HG02938 (cell line): ENCODE results near the gene ZNF474.

Source experiments
- ATAC-seq: cut with Tn5 transposase; IDR thresholded peaks from one replicate; pipeline ENCODE4 v1.9.1; 2021; ENCODE audit warnings: mild to moderate bottlenecking, moderate library complexity; ENCODE audit not compliant: unreplicated experiment

ZNF474 gene

GRCh38 chr5:122118356-122118948, 10.9 kb upstream of the ZNF474 start:
- ATAC-seq, result no peak

GRCh38 chr5:122119205-122119604, 10.1 kb upstream of the ZNF474 start:
- no peak for ATAC-seq

- no peak for ATAC-seq
These were observed 8.9 kb upstream of the ZNF474 start for GRCh38 chr5:122120493-122120892.

DNA sequence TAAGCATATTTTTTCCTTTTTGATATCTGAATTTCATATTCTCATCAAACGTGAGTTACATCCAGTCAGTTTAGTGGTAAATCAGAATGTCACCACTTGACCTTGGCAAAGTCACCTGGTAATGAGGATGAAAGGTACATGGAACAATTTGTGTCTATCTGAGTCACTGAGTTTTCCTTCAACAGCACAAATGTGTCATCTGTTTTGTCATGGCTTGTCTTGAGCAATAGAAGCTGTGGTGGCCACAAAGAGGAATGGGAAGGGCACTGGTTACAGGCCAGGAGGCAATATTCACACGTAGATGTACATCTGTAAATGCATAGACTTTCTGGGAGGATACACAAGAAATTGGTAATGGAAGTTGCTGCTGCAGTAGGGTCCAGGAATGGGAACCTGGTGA, 8.4 kb upstream of the ZNF474 start:
- ATAC-seq, result no peak

DNA sequence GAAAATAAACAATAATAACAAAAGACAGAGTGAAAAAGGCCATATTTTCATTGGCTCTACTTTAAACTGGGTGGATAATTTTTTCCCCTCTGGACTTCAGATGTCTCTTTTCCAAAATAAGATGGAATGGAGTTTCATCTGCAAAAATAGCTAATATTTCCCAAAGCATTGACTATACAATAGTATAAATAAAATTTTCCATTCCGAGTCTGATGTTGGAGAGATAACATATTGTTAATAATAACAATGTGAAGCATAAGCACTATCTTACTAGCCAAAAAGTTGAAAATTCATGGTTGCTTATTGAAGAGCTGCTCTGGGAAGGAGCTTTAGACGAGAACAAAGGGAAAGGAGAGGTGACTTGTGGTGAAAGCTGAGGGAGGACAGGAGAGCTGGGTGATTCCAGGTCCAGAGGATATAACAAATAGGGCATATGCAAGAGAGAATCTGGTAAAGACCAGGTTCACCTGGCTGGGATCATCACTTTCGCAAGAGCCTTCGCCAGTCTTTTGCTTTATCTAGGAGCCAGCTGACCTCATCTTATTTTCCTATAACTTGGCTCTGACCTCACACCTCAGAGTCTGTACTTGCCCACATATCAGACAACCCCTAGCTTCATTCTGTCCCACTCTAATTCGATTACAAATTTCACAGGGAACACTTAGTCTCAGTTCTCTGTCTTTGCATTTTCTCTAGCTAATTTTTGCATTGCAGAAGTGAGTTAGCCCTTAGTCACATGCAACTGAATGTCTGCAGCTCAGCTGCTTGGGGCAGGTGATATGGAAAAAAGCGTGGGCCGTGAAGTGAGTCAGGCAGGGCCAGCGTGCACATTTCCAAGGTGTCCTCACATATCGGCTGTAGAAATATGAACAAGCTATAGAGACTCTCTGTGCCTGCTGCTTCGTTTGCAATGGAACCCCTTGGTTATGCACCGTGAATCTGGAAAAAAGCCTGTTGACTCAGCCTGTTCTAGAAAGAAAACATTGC, 7.6 kb upstream of the ZNF474 start:
- no peak for ATAC-seq

DNA sequence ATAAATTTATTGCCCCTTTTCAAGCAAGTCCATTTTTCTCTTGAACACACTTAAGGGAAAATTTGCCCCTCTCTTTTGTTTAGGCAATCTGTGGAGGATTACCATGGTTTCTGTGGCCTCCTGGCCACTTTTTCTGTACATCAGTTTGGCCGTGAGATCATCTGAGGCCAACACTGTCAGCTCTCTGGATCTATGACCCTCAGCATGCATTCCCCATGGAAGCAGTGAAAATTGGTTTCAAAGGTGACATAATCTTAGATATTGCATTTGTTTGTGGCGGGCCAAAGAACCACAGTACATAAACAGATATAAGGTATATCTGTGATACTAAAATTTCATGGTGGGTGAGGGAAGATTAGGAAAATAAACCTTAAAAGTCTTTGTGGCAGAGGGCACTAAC, 4.6 kb upstream of the ZNF474 start:
- no peak for ATAC-seq

- no peak for ATAC-seq
These were observed 3.1 kb upstream of the ZNF474 start for GRCh38 chr5:122126177-122126755.

DNA sequence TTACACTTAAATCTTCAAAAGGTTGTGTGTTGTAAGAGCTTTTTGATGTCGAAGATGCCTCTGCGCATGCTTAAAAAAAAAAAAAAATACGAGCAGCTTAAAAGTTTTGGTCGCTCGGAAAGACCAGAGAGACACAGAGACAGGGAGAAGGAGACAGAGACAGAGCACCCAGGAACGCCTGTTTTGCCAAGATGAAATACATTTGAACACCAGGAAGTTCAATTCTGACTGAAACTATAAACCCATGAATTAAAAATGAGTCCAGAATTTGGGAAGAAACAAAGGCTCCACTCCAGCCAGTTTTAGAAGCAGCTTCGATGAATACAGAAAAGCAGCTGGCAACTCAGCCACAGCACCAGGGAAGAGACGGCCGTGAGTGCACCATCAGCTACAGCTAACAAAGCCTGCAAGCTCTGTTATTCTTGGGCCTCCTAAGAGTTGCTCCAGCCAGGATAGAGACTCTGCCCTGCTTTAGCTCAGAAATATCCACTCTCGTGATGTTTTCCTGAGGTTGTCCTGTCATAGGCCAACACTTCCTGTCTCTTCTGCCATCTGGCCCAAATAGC, 2.5 kb upstream of the ZNF474 start:
- no peak for ATAC-seq

DNA sequence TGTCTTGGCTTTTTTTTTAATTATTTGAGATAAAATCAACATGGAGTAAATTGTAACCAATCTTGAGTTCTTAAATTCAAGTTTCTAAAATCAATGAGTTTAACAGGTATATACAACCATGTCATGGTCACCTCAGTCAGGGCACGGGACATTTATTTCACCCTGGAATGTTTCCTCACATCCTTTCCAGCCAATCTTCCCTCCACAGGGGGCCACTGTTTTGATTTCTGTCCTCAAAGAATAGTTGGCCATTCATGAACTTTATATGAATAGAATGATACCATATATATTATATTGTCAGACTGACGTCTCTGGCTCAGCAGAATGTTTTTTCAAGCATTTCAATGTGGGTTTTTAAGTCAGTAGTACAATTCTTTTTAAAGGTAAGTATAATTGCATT, 806 bp downstream of the ZNF474 start:
- ATAC-seq, result no peak

DNA sequence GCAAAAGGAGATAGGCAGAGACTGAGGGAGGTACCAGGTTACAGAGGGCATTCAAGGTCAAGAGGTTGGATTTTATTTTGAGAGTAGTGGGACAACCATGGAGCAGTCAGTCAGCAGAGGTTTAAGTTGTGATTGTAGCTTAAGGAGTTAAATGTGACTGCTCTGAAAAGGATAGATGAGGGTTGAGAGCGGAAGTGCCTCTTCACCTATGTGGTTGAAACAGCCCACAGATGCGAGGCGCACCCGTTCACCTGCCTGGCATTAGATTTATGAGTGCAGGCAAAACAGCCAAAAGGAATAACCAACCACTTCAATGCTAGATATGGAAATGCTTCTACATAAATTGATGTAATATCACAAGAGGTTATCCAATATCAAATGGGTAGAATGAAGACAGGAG, 8.4 kb downstream of the ZNF474 start:
- no peak for ATAC-seq

DNA sequence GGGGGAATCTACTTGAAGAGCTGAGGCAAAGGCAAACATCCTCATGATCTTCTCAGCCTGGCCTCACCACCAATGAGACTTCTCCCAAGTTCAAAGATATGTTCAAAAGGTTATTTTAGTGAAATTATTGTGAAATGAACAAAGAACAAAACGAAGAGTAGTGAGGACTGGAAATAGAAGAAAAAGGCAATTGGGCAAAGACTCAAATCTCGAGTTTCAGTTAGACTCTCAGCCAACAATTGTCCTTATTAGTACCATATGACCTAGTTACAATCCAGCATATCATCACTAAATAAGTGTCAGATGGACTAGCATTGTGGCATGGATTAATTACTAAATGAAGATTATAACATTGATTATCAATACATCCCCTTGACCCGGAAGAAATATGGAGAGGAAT, 9.0 kb downstream of the ZNF474 start:
- ATAC-seq, result no peak

DNA sequence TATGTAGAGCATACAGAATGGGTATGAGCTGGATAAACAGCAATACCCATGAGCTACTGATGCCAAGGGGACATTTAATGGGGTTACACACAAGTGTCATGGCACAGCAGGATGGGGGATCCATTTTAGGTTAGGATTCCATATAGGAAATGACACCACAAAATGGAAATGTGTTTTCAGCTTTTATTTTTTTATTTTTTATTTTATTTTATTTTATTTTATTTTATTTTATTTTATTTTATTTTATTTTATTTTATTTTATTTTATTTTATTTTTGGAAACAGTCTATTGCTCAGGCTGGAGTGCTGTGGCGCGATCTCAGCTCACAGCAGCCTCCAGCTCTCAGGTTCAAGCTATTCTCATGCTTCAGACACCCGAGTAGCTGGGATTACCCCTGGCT, 11.6 kb downstream of the ZNF474 start:
- no peak for ATAC-seq

- no peak for ATAC-seq
These were observed 12.4 kb downstream of the ZNF474 start for GRCh38 chr5:122141751-122142150.

DNA sequence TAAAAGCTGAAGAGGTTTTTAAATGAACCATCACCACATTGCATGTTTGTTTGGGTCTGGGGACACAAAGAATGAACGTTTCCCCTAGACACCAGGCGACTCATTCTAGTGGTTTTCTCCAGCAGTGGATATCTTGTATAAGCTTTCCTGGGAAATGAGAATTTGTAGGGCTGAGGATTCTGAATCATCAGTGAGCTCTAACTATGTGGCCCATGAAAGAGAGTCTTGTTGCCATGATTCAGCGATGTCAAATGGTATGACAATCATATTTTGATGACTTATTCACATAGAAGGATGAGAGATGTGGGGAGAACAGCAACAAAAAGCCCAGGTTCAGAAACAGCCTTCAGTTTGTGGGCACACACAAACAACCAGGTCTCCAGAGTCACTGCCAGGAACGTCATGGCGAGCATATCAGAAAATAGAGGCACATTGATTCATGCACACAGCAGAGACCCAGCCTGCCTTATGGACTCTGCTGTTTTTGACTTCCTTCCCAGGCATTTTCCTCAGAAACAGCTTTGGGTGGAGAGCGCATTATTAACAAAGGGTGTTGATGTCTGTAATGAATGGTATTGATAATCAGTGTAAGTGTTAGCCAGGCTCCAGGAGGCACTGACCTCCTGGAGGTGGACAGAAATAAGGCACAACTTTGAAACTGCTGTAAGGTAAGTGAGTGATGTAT, 13.3 kb downstream of the ZNF474 start:
- ATAC-seq, result no peak

- ATAC-seq, result no peak
These were observed 14.9 kb downstream of the ZNF474 start for GRCh38 chr5:122144236-122144635.

DNA sequence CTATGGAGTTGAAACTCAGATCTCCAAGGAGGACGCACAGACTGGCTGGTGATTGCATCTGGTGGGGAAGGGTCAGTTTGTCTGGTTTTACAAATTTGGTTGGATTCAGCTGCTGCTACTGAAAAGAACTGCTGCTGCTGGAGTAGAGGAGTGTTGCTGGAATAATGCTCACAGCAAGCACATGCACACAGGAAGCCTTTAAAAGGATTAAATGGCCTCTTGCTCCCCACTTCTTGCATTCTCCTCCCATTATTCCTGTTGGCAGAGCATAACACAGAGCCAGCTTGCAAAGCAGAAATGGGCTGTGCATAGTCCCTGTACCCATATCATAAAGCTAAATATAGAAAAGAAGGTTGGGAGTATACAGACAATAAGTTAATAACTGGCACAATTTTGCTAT, 16.6 kb downstream of the ZNF474 start:
- ATAC-seq, result no peak

DNA sequence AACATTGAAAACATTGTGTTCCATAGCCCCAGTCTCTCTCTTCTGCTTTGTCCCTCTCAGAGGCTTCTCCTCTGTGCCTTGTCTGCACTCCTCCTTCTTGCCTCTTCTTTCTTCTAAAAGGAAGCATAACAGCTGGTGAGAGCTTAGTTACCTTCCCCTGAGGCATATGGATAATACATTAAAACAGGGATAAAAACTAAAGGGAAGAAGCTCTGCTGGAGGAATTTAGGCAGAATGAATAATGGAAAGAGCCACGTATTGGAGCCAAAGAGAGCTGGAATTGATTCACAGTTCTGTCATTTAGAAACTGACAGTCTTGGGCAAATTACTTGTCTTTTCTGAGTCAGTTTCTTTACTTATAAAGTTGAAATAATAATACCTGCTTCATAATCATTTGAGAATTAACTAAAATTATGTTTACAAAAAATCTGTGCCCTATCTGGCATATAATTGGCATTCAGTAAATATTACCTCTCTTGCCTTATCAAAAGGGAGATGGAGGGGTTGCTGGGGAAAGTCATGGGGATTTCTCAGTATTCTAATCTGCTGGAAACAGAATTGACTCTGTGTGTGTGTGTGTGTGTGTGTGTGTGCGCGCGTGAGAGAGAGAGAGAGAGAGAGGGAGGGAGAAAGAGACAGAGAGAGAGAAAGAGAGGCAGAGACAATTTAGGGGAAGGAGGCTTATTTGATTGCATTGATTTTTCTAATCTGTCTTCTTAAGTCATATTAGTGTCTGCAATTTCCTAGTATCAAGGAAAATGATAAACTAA, 20.2 kb downstream of the ZNF474 start:
- ATAC-seq, result no peak

DNA sequence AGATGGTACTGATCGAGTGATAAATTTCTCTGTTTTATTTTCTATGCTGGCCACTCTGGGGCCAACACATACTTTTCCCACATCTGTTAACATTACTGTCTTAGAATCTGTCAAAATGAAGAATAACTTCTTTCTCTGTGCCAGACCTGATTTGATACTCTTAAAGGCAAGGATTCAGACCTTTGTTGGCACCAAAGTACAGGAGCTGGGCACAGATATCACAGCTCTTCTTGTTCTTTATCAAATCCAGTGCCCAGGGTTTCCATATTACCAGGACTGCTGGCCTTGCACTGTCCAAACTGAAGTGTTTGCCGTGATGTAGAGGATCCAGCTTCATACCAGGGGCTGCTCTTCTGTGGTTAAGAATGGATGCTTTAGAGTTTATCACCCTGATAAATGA, 20.9 kb downstream of the ZNF474 start:
- no peak for ATAC-seq

DNA sequence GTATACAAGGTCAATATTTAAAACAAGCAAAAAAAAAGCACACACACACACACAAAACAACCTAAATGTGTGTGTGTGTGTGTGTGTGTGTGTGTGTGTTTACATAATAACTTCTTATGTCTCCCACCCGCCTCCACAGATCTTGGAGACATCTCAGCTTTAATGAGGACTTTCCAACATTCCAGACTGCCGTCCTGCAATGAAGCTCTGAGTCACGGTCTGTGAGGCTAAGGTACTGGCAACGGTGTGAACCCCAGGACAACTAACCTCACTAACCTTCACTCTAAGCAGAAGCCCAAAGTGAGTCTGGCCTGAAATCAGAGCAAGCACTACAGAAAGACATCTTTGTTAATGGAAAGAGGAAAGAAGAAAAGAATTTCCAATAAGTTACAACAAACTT, 22.3 kb downstream of the ZNF474 start:
- ATAC-seq, result no peak

DNA sequence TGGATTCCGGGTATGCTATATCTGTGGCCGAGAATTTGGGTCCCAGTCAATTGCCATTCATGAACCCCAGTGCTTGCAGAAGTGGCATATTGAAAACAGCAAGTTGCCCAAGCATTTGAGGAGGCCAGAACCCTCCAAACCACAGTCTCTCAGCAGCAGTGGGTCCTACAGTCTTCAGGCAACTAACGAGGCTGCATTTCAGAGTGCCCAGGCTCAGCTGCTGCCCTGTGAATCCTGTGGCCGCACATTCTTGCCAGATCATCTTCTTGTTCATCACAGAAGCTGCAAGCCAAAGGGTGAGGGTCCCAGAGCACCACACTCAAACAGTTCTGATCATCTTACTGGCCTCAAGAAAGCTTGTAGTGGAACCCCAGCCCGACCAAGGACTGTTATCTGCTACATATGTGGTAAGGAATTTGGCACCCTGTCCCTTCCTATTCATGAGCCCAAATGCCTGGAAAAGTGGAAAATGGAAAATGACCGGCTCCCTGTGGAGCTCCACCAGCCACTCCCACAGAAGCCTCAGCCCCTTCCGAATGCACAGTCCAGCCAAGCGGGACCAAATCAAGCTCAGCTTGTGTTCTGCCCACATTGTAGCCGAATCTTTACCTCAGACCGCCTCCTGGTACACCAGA, 23.0 kb downstream of the ZNF474 start:
- ATAC-seq, result no peak
